GM12878 (cell line): ENCODE data around the gene ECI1. TPM values are rescaled to one million over a fixed set of nuclear protein-coding genes. Genes with fewer than 3 reads are reported as not detected.
A peak's percentile ranks its signal among the peaks of the same experiment; 100 is the strongest.

Experiments used
- CBX5 ChIP-seq: sonication (generic); IDR thresholded peaks from 2 replicates; pipeline ENCODE4 v1.6.1; 2016; ENCODE audit warnings: low read depth, moderate library complexity, mild to moderate bottlenecking, inconsistent platforms
- CEBPZ ChIP-seq: fragments of 150-350 bp; IDR thresholded peaks from 2 replicates; pipeline ENCODE4 v1.6.1; 2016; ENCODE audit warnings: low read depth, low read length
- ETV6 ChIP-seq, 2 experiments: fragments of 450-650 bp in 1 of 2; IDR thresholded peaks in 1 of 2; conservative IDR thresholded peaks in 1 of 2; 2 replicates each; pipeline ENCODE4 v1.6.1; 2014; ENCODE audit warnings: antibody characterized with exemption in 1 of 2, borderline replicate concordance in 1 of 2, low read depth in 1 of 2, mild to moderate bottlenecking in 1 of 2, moderate library complexity in 1 of 2
- KAT2A ChIP-seq: conservative IDR thresholded peaks from 2 replicates; pipeline ENCODE4 v1.6.1; 2011; ENCODE audit warnings: low read depth, low read length; ENCODE audit not compliant: control insufficient read depth
- LARP7 ChIP-seq: fragments of 450-650 bp; IDR thresholded peaks from 2 replicates; pipeline ENCODE4 v1.6.1; 2017; ENCODE audit warnings: mild to moderate bottlenecking
- NKRF ChIP-seq: fragments of 450-650 bp; conservative IDR thresholded peaks from 2 replicates; pipeline ENCODE4 v1.6.1; 2017; ENCODE audit warnings: mild to moderate bottlenecking, moderate library complexity
- PAX5 ChIP-seq: IDR thresholded peaks from 2 replicates; pipeline ENCODE4 v1.6.1; 2011; ENCODE audit warnings: low read depth, low read length, borderline replicate concordance
- PRDM15 ChIP-seq: fragments of 450-650 bp; formaldehyde crosslinking; IDR thresholded peaks from 2 replicates; pipeline ENCODE4 v1.4.0; 2020; ENCODE audit warnings: mild to moderate bottlenecking, moderate library complexity
- RAD21 ChIP-seq: IDR thresholded peaks from 2 replicates; pipeline ENCODE4 v1.6.1; 2011; ENCODE audit warnings: mild to moderate bottlenecking, low read depth, low read length, moderate library complexity; ENCODE audit not compliant: insufficient read depth
- SMC3 ChIP-seq: IDR thresholded peaks from 2 replicates; pipeline ENCODE4 v1.6.1; 2011; ENCODE audit warnings: low read length, improper control_type of control experiment, borderline replicate concordance
- ZBTB4 ChIP-seq: fragments of 450-650 bp; formaldehyde crosslinking; IDR thresholded peaks from 2 replicates; pipeline ENCODE4 v1.4.0; 2022; ENCODE audit warnings: mild to moderate bottlenecking, moderate library complexity
- ZNF217 ChIP-seq: fragments of 450-650 bp; IDR thresholded peaks from 2 replicates; pipeline ENCODE4 v1.6.1; 2017; ENCODE audit warnings: antibody characterized with exemption, mild to moderate bottlenecking
- polyA plus RNA-seq, 11 experiments: library from polyadenylated mRNA; depleted of rRNA in 4 of 11; unstranded in 6 of 11; stranded (reverse) in 5 of 11; fragments of >200 nt; fragmentation: Nextera tagmentation in 4 of 11; fragmentation: Illumina TruSeq in 1 of 11; extraction: Ambion mirVana in 4 of 11; extraction: Trizol in 1 of 11; gene quantifications; 1 replicate in 1 of 11; 2 replicates in 10 of 11; pipeline versions ENCODE4 v1.2.1 to v1.2.3, GENCODE V29; 2011 to 2016; ENCODE audit warnings: inconsistent platforms in 2 of 11, missing spikeins in 2 of 11, low read depth in 1 of 11
- total RNA-seq, 4 experiments: library from RNA; depleted of rRNA in 3 of 4; stranded (reverse); fragments of >200 nt in 3 of 4; fragmentation: Illumina TruSeq in 1 of 4; extraction: Trizol in 1 of 4; gene quantifications; 2 replicates each; pipeline versions ENCODE4 v1.2.1 to v1.2.3, GENCODE V29; 2013 to 2021

The ECI1 gene
- total and polyA plus RNA-seq, 10 of the 15 experiments (the other 5 are each of a cell fraction or from before 2014, with no cell fraction given), result 2.2 to 82.1 (median 24.8) TPM

GRCh38 chr16:2205104-2205966 is 46.1 kb downstream of the ECI1 start, which contains the start of gene MLST8 (continued):
- TF ChIP-seq PRDM15 (CRISPR knock-in tag), result no peak
- peak; percentile 82 for TF ChIP-seq LARP7
- peak; percentile 12; the same call in 1 of the 2 replicates for TF ChIP-seq PAX5
- peak; percentile 86 for TF ChIP-seq NKRF
- TF ChIP-seq ZNF217, result peak; percentile 69
- no peak for TF ChIP-seq RAD21
- 0 out of 2 replicates have a peak, but pooled peaks have one; percentile 35 for TF ChIP-seq CEBPZ
- TF ChIP-seq ZBTB4 (CRISPR knock-in tag), result no peak
- no peak; the same call in 1 of the 2 replicates for TF ChIP-seq SMC3
- TF ChIP-seq CBX5, result no peak
- no peak for TF ChIP-seq ETV6 (conservative IDR thresholded peaks at IDR 0.05 in 1 of 2, IDR thresholded peaks at IDR 0.05 in 1 of 2; ENCODE audit: borderline replicate concordance in 1 of 2, low read depth in 1 of 2)
- no peak for TF ChIP-seq KAT2A
